ENCODE data around the gene ANKH. TPM values are rescaled to one million over a fixed set of nuclear protein-coding genes. Genes with fewer than 3 reads are reported as not detected.

The ANKH gene
- total and polyA plus RNA-seq, 10 of the 15 experiments (the other 5 are each of a cell fraction or from before 2014, with no cell fraction given): 2.1 to 43.9 (median 14.4) TPM

- no peak overlapping the region for H2AFZ ChIP-seq (ENCODE audit: control insufficient read depth, low read depth, low read length)
- H3K79me2 ChIP-seq (ENCODE audit: control insufficient read depth, insufficient read depth, low read length): no peaks in the 10 kb centered on the region
- no peaks in the 10 kb centered on the region for H4K20me1 ChIP-seq (ENCODE audit: control insufficient read depth, insufficient read depth)
- no TSS peak for BruUV-seq (replicated peaks)
- no peak overlapping the region for H3K27ac ChIP-seq (ENCODE audit: control insufficient read depth, insufficient read depth)
- no peaks in the 10 kb centered on the region for H3K27me3 ChIP-seq (replicated peaks in 1 of 2; ENCODE audit: control insufficient read depth in 2 of 2, insufficient read depth in 2 of 2, low read length in 1 of 2)
- FAIRE-seq (no peak), DNase-seq (ENCODE audit: low read depth, low spot score) (no peak), ATAC-seq (no peak)
- RAD21 ChIA-PET (ENCODE audit: unreplicated experiment): no interaction called here
- H3K9me3 ChIP-seq (replicated peaks; ENCODE audit: control insufficient read depth, insufficient read depth, low read length): no peaks in the 10 kb centered on the region
- POLR2A ChIA-PET: interaction anchor here (0.6 kb wide), 1 partner anchor 1310 kb away, joined by 4 read pairs; no protein-coding TSS in a partner anchor
- in situ Hi-C loops (cut with MboI) (no loop called here), intact Hi-C loops (cut with micrococcal nuclease; ENCODE audit: unreplicated experiment) (loop anchor here (5.0 kb wide), 1 partner anchor 130 kb away; the partner anchor contains the start of gene ANKH)
- H3K4me2 ChIP-seq (ENCODE audit: control insufficient read depth, insufficient read depth): no peak overlapping the region
- no peak overlapping the region for H3K9ac ChIP-seq (ENCODE audit: control insufficient read depth, insufficient read depth, low read length)
- no peaks in the 10 kb centered on the region for H3K36me3 ChIP-seq (ENCODE audit: control insufficient read depth in 2 of 2, insufficient read depth in 2 of 2, low read length in 1 of 2)
- CTCF ChIA-PET: interaction anchor here (0.8 kb wide), 1 partner anchor 16 kb away, joined by 4 read pairs; no protein-coding TSS in a partner anchor
- no peak overlapping the region for H3K4me3 ChIP-seq
- H3K4me1 ChIP-seq (ENCODE audit: control insufficient read depth, insufficient read depth, low read length): peaks cover 13% of the 10 kb centered on the region
- TF ChIP-seq RFX5 (IDR thresholded peaks at IDR 0.05; ENCODE audit: low read depth, low read length) (no peak), ATF3 (IDR thresholded peaks at IDR 0.05; ENCODE audit: borderline replicate concordance, extremely low read depth, low read depth, low read length) (no peak), IKZF1 (conservative IDR thresholded peaks at IDR 0.05) (no peak), NFYB (IDR thresholded peaks at IDR 0.05; ENCODE audit: insufficient read depth, low read depth, low read length) (no peak), LARP7 (IDR thresholded peaks at IDR 0.05) (no peak), JUND (IDR thresholded peaks at IDR 0.05; ENCODE audit: low read depth, low read length) (no peak), E4F1 (IDR thresholded peaks at IDR 0.05; ENCODE audit: borderline replicate concordance, partially characterized antibody) (no peak), EZH2 (IDR thresholded peaks at IDR 0.05; ENCODE audit: borderline replicate concordance, control insufficient read depth, low read depth, low read length) (no peak)
- SMC1A ChIA-PET (ENCODE audit: uncharacterized antibody, unreplicated experiment): interaction anchor here (1.1 to 1.4 kb wide), 2 partner anchors 11 to 82 kb away, joined by 3 read pairs; no protein-coding TSS in a partner anchor
- WGBS (ENCODE audit: insufficient coverage, insufficient replicate concordance, low lambda C conversion rate, missing lambda C conversion rate): 85% methylated on average over 9 of the region's 9 CpGs
Observed at GRCh38 chr5:14742498-14742897, 129.1 kb downstream of the ANKH start.

All from GM12878 (cell line).